Chondrocyte (in vitro differentiated cells): ENCODE measurements around the gene FIZ1. TPM values are rescaled to one million over a fixed set of nuclear protein-coding genes. Genes with fewer than 3 reads are reported as not detected.

ENCODE experiments used
- DNase-seq: peaks from one replicate; pipeline ENCODE4 v3.0.0; 2021; ENCODE audit warnings: mixed read lengths, low spot score
- H3K27ac Mint-ChIP-seq: one replicate; pipeline ENCODE4 v1.8.0; 2021; ENCODE audit warnings: mild to moderate bottlenecking, moderate library complexity, mixed read lengths; ENCODE audit not compliant: unreplicated experiment
- H3K27me3 Mint-ChIP-seq: 2 replicates; pipeline ENCODE4 v1.8.0; 2021; ENCODE audit warnings: low read depth, mixed read lengths
- H3K36me3 Mint-ChIP-seq: 2 replicates; pipeline ENCODE4 v1.8.0; 2021; ENCODE audit warnings: low read depth, mixed read lengths
- H3K4me1 Mint-ChIP-seq: 2 replicates; pipeline ENCODE4 v1.8.0; 2021; ENCODE audit warnings: low read depth, mild to moderate bottlenecking, mixed read lengths
- H3K4me3 Mint-ChIP-seq: one replicate; pipeline ENCODE4 v1.8.0; 2021; ENCODE audit warnings: mild to moderate bottlenecking, moderate library complexity, mixed read lengths; ENCODE audit not compliant: unreplicated experiment
- H3K9me3 Mint-ChIP-seq: 2 replicates; pipeline ENCODE4 v1.8.0; 2021; ENCODE audit warnings: low read depth, mixed read lengths
- total RNA-seq: library from RNA; stranded (reverse); gene quantifications from 3 replicates; pipeline ENCODE4 v1.2.1, GENCODE V29; 2021
- TF ChIP-seq, protein P1 (sequence below): fragments of 200-600 bp; sonication (generic); IDR thresholded peaks from 2 replicates; pipeline ENCODE4 v1.5.0; 2021; ENCODE audit warnings: antibody characterized with exemption, mild to moderate bottlenecking, moderate library complexity

The FIZ1 gene
- total RNA-seq, 1 donor from 2014 or later: 11.3 TPM

DNA sequence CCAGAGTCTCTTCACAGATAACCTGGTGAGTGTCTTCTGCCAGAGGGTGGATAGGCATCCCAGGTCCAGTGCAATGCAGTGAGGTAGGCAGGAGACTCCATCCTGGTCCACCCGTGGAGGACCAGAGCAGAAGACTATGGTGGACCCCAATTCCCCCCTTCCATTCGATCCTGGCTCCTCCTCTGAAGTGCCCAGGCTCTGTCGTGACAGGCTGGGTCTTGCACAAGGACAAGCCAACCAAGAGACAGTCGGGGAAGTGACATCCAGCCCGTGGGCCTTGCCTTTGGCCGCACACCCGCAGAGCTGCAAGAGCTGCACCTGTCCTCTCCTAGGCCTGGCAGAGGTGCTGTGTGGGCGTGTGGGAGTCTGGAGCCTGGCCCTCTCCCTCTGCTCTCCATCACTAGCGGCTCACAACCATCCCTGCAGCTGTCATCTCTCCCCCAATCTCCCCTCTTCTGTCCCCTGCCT lies 21.9 kb upstream of the FIZ1 start:
- no peaks in the 10 kb centered on the region for H3K27me3 Mint-ChIP-seq
- H3K4me3 Mint-ChIP-seq: no peak overlapping the region
- no peak overlapping the region for H3K27ac Mint-ChIP-seq
- peaks cover 18% of the 10 kb centered on the region for H3K4me1 Mint-ChIP-seq
- TF ChIP-seq, protein P1, sequence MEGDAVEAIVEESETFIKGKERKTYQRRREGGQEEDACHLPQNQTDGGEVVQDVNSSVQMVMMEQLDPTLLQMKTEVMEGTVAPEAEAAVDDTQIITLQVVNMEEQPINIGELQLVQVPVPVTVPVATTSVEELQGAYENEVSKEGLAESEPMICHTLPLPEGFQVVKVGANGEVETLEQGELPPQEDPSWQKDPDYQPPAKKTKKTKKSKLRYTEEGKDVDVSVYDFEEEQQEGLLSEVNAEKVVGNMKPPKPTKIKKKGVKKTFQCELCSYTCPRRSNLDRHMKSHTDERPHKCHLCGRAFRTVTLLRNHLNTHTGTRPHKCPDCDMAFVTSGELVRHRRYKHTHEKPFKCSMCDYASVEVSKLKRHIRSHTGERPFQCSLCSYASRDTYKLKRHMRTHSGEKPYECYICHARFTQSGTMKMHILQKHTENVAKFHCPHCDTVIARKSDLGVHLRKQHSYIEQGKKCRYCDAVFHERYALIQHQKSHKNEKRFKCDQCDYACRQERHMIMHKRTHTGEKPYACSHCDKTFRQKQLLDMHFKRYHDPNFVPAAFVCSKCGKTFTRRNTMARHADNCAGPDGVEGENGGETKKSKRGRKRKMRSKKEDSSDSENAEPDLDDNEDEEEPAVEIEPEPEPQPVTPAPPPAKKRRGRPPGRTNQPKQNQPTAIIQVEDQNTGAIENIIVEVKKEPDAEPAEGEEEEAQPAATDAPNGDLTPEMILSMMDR: no peak
- no peaks in the 10 kb centered on the region for H3K9me3 Mint-ChIP-seq
- H3K36me3 Mint-ChIP-seq: peaks cover 11% of the 10 kb centered on the region
- no peak for DNase-seq

DNA sequence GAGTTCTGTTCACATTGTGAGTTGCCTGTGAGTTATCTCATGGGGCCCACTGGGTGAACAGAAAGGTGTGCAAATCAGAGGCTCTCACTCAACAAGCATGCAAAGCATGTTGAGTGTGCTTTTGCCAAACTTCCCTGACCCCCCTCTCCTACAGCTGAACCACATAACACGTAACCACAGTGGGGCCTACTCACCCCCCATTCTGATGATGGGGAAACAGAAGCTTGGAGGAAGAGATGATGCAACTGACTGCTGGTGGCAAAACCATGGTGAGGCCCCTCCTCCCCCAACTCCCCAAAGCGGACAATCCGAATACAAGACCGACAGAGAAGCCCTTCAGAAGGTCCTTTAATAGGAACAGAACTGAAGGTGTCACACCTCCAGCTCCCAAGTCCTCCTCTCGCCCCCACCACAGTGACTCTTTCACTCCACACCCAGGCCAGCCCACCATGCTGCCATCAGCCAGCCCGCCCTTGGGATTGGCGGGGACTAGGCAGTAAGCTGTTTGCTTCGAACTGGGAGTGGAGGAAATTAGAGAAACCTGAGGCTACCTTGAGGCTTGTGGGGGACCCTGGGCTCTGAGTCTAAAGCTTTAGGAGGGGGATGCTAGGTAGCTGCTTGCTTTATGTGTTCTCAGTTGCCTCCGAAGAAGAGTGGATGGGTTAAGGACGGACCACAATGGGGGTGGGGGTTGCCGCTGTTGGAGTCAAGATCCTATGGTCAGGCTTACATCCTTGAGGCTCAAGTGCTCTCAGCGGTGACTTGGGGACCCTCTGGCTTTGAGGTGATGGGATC lies 21.3 kb upstream of the FIZ1 start:
- no peaks in the 10 kb centered on the region for H3K27me3 Mint-ChIP-seq
- H3K36me3 Mint-ChIP-seq: peaks cover 11% of the 10 kb centered on the region
- H3K4me1 Mint-ChIP-seq: peaks cover 18% of the 10 kb centered on the region
- H3K9me3 Mint-ChIP-seq: no peaks in the 10 kb centered on the region
- no peak for DNase-seq
- no peak overlapping the region for H3K27ac Mint-ChIP-seq
- TF ChIP-seq, protein P1: no peak
- no peak overlapping the region for H3K4me3 Mint-ChIP-seq

DNA sequence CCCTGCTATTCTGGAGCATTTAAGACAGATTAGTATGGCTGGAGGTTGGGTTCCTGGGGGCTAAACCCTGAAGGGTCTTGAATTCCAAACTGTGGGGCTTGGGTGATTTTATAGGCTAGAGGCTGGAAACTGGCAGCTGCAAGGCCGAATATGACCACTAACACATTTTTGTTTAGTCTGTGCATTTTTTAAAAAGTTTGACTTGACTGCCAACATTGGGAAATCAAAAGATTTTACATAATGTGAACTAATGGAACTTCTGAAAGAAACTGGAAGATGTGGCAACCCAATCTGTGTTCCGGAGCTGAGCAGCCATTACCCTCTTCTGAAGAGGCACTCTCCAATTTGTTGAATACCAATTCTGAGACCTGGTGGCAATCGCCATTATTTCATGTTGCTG lies 20.0 kb upstream of the FIZ1 start:
- TF ChIP-seq, protein P1: no peak
- Mint-ChIP-seq H3K4me1 (peaks cover 11% of the 10 kb centered on the region), H3K9me3 (no peaks in the 10 kb centered on the region), H3K4me3 (no peak overlapping the region), H3K27ac (no peak overlapping the region), H3K36me3 (peaks cover 11% of the 10 kb centered on the region), H3K27me3 (no peaks in the 10 kb centered on the region)
- DNase-seq: no peak

GRCh38 chr19:55618426-55618825 lies 19.1 kb upstream of the FIZ1 start:
- Mint-ChIP-seq H3K36me3 (peaks cover 11% of the 10 kb centered on the region), H3K9me3 (no peaks in the 10 kb centered on the region), H3K27me3 (no peaks in the 10 kb centered on the region), H3K27ac (no peak overlapping the region), H3K4me1 (peaks cover 4% of the 10 kb centered on the region), H3K4me3 (no peak overlapping the region)
- DNase-seq: no peak
- TF ChIP-seq, protein P1: no peak

- no peaks in the 10 kb centered on the region for H3K9me3 Mint-ChIP-seq
- H3K4me3 Mint-ChIP-seq: no peak overlapping the region
- H3K27ac Mint-ChIP-seq: peak overlapping the region; percentile 33
- TF ChIP-seq, protein P1: no peak
- no peak for DNase-seq
- H3K36me3 Mint-ChIP-seq: peaks cover 11% of the 10 kb centered on the region
- no peaks in the 10 kb centered on the region for H3K27me3 Mint-ChIP-seq
- H3K4me1 Mint-ChIP-seq: no peaks in the 10 kb centered on the region
Observed at GRCh38 chr19:55617426-55617825, 18.1 kb upstream of the FIZ1 start.
